Chondrocyte (in vitro differentiated cells): ENCODE results near the gene ELP1. TPM values are rescaled to one million over a fixed set of nuclear protein-coding genes. Genes with fewer than 3 reads are reported as not detected.

ENCODE experiments used
- DNase-seq: peaks from one replicate; pipeline ENCODE4 v3.0.0; 2021; ENCODE audit warnings: mixed read lengths, low spot score
- H3K27ac Mint-ChIP-seq: one replicate; pipeline ENCODE4 v1.8.0; 2021; ENCODE audit warnings: mild to moderate bottlenecking, moderate library complexity, mixed read lengths; ENCODE audit not compliant: unreplicated experiment
- H3K27me3 Mint-ChIP-seq: 2 replicates; pipeline ENCODE4 v1.8.0; 2021; ENCODE audit warnings: low read depth, mixed read lengths
- H3K36me3 Mint-ChIP-seq: 2 replicates; pipeline ENCODE4 v1.8.0; 2021; ENCODE audit warnings: low read depth, mixed read lengths
- H3K4me1 Mint-ChIP-seq: 2 replicates; pipeline ENCODE4 v1.8.0; 2021; ENCODE audit warnings: low read depth, mild to moderate bottlenecking, mixed read lengths
- H3K4me3 Mint-ChIP-seq: one replicate; pipeline ENCODE4 v1.8.0; 2021; ENCODE audit warnings: mild to moderate bottlenecking, moderate library complexity, mixed read lengths; ENCODE audit not compliant: unreplicated experiment
- H3K9me3 Mint-ChIP-seq: 2 replicates; pipeline ENCODE4 v1.8.0; 2021; ENCODE audit warnings: low read depth, mixed read lengths
- CTCF ChIP-seq: fragments of 200-600 bp; sonication (generic); IDR thresholded peaks from 2 replicates; pipeline ENCODE4 v1.5.0; 2021; ENCODE audit warnings: antibody characterized with exemption, mild to moderate bottlenecking, moderate library complexity
- total RNA-seq: library from RNA; stranded (reverse); gene quantifications from 3 replicates; pipeline ENCODE4 v1.2.1, GENCODE V29; 2021

ELP1 gene
- total RNA-seq, 1 donor from 2014 or later, result 24.4 TPM

GRCh38 chr9:108939975-108940374, 6.1 kb upstream of the ELP1 start:
- Mint-ChIP-seq H3K9me3 (no peaks in the 10 kb centered on the region), H3K4me1 (peaks cover 9% of the 10 kb centered on the region), H3K36me3 (peaks cover 4% of the 10 kb centered on the region), H3K27ac (no peak overlapping the region), H3K27me3 (no peaks in the 10 kb centered on the region), H3K4me3 (no peak overlapping the region)
- TF ChIP-seq CTCF, result no peak
- no peak for DNase-seq

GRCh38 chr9:108937561-108938305, 3.8 kb upstream of the ELP1 start:
- Mint-ChIP-seq H3K4me3 (no peak overlapping the region), H3K9me3 (no peaks in the 10 kb centered on the region), H3K27ac (no peak overlapping the region), H3K27me3 (no peaks in the 10 kb centered on the region), H3K36me3 (peaks cover 2% of the 10 kb centered on the region), H3K4me1 (peaks cover 22% of the 10 kb centered on the region)
- TF ChIP-seq CTCF, result no peak
- DNase-seq, result no peak

GRCh38 chr9:108934323-108934893, 484 bp upstream of the ELP1 start, which contains the start of gene ABITRAM:
TSS of gene ABITRAM (plus strand) at chr9:108934400. CDS start at chr9:108934487, 87 bp downstream.
- H3K9me3 Mint-ChIP-seq, result no peaks in the 10 kb centered on the region
- peaks cover 34% of the 10 kb centered on the region for H3K4me1 Mint-ChIP-seq
- no peaks in the 10 kb centered on the region for H3K27me3 Mint-ChIP-seq
- peak; percentile 87 for DNase-seq
- H3K36me3 Mint-ChIP-seq, result peaks cover 3% of the 10 kb centered on the region
- peak within 1 kb of the TSS; percentile 98 for H3K4me3 Mint-ChIP-seq
- no peak for TF ChIP-seq CTCF
- peak within 1 kb of the TSS; percentile 98 for H3K27ac Mint-ChIP-seq

- Mint-ChIP-seq H3K4me3 (peak overlapping the region; percentile 98), H3K36me3 (peaks cover 9% of the 10 kb centered on the region), H3K9me3 (no peaks in the 10 kb centered on the region), H3K27ac (peak overlapping the region; percentile 98), H3K27me3 (no peaks in the 10 kb centered on the region), H3K4me1 (peaks cover 34% of the 10 kb centered on the region)
- no peak for DNase-seq
- no peak for TF ChIP-seq CTCF
These were observed 650 bp downstream of the ELP1 start for GRCh38 chr9:108933231-108933717.

- no peak overlapping the region for H3K27ac Mint-ChIP-seq
- H3K4me1 Mint-ChIP-seq, result peaks cover 19% of the 10 kb centered on the region
- no peaks in the 10 kb centered on the region for H3K27me3 Mint-ChIP-seq
- H3K36me3 Mint-ChIP-seq, result peaks cover 36% of the 10 kb centered on the region
- no peak overlapping the region for H3K4me3 Mint-ChIP-seq
- no peak for TF ChIP-seq CTCF
- no peaks in the 10 kb centered on the region for H3K9me3 Mint-ChIP-seq
- no peak for DNase-seq
These were observed 5.5 kb downstream of the ELP1 start for GRCh38 chr9:108928386-108928785.
